HEK293 (cell line): Measurements from ENCODE around the gene ACTN4.
A peak's percentile ranks its signal among the peaks of the same experiment; 100 is the strongest.

Experiments used
- CTCF ChIA-PET: fragments of 350-600 bp; formaldehyde crosslinking; extraction: SDS; loops from one replicate; lab custom pipeline; 2021; ENCODE audit warnings: antibody characterized with exemption; lab: Yijun Ruan, JAX
- POLR2A ChIA-PET: fragments of 300-600 bp; formaldehyde crosslinking; extraction: SDS; loops from one replicate; lab custom pipeline; 2020; ENCODE audit warnings: antibody characterized with exemption, inconsistent platforms; lab: Yijun Ruan, JAX
- H3K27ac ChIP-seq: fragments of 200-500 bp; sonication (Bioruptor generic); 2 replicates; pipeline ENCODE4 v1.5.1; 2014; ENCODE audit warnings: low read depth, low read length, control low read depth, inconsistent platforms; ENCODE audit errors: extremely low read depth
- H3K36me3 ChIP-seq, 2 experiments: fragments of 200-500 bp in 1 of 2; sonication (Bioruptor generic) in 1 of 2; 1 replicate in 1 of 2; 2 replicates in 1 of 2; pipeline ENCODE4 v1.5.1; 2014 to 2017; ENCODE audit warnings: inconsistent platforms in 2 of 2, low read length in 2 of 2; ENCODE audit not compliant: control insufficient read depth in 2 of 2, insufficient read depth in 1 of 2
- H3K4me1 ChIP-seq: fragments of 200-500 bp; sonication (Bioruptor generic); 2 replicates; pipeline ENCODE4 v1.5.1; 2014; ENCODE audit warnings: mild to moderate bottlenecking, low read length, inconsistent platforms; ENCODE audit not compliant: control insufficient read depth, insufficient read depth
- H3K4me3 ChIP-seq: 2 replicates; pipeline ENCODE4 v1.5.1; 2011; ENCODE audit warnings: low read depth, mild to moderate bottlenecking, control low read depth, low read length, moderate library complexity
- H3K9me3 ChIP-seq: fragments of 200-500 bp; sonication (Bioruptor generic); 2 replicates; pipeline ENCODE4 v1.5.1; 2014; ENCODE audit warnings: low read depth, low read length, inconsistent platforms; ENCODE audit not compliant: control insufficient read depth, insufficient read depth
- ATF2 ChIP-seq: fragments of 450-650 bp; formaldehyde crosslinking; IDR thresholded peaks from 2 replicates; pipeline ENCODE4 v1.5.1; 2016; ENCODE audit warnings: missing biosample characterization, missing genetic modification characterization, low read depth
- BCL11B ChIP-seq: fragments of 450-650 bp; formaldehyde crosslinking; IDR thresholded peaks from 2 replicates; pipeline ENCODE4 v1.5.1; 2016; ENCODE audit warnings: low read depth, missing biosample characterization, missing genetic modification characterization
- MEIS1 ChIP-seq: sonication (generic); formaldehyde crosslinking; IDR thresholded peaks from 2 replicates; pipeline ENCODE4 v1.8.1; 2022; ENCODE audit warnings: missing genetic modification reagents, mild to moderate bottlenecking, borderline replicate concordance
- REPIN1 ChIP-seq: fragments of 450-650 bp; formaldehyde crosslinking; IDR thresholded peaks from 2 replicates; pipeline ENCODE4 v1.5.1; 2017; ENCODE audit warnings: missing biosample characterization, missing genetic modification characterization, low read depth
- REST ChIP-seq: fragments of 450-650 bp; formaldehyde crosslinking; IDR thresholded peaks from 2 replicates; pipeline ENCODE4 v1.5.1; 2016; ENCODE audit warnings: missing biosample characterization, missing genetic modification characterization
- SCRT2 ChIP-seq: fragments of 450-650 bp; formaldehyde crosslinking; IDR thresholded peaks from 2 replicates; pipeline ENCODE4 v1.5.1; 2016; ENCODE audit warnings: missing biosample characterization, missing genetic modification characterization
- SP2 ChIP-seq: fragments of 450-650 bp; formaldehyde crosslinking; IDR thresholded peaks from 2 replicates; pipeline ENCODE4 v1.5.1; 2016; ENCODE audit warnings: missing biosample characterization, missing genetic modification characterization
- SP3 ChIP-seq: fragments of 450-650 bp; formaldehyde crosslinking; IDR thresholded peaks from 2 replicates; pipeline ENCODE4 v1.5.1; 2016; ENCODE audit warnings: missing biosample characterization, missing genetic modification characterization
- ZBTB44 ChIP-seq: fragments of 450-650 bp; IDR thresholded peaks from 2 replicates; pipeline ENCODE4 v1.5.1; 2018; ENCODE audit warnings: missing biosample characterization, mild to moderate bottlenecking, missing genetic modification characterization
- ZBTB8A ChIP-seq: fragments of 450-650 bp; formaldehyde crosslinking; IDR thresholded peaks from 2 replicates; pipeline ENCODE4 v1.5.1; 2016; ENCODE audit warnings: missing biosample characterization, missing genetic modification characterization
- ZNF184 ChIP-seq: fragments of 450-650 bp; IDR thresholded peaks from 2 replicates; pipeline ENCODE4 v1.5.1; 2018; ENCODE audit warnings: missing biosample characterization, mild to moderate bottlenecking, missing genetic modification characterization
- ZNF266 ChIP-seq: fragments of 450-650 bp; formaldehyde crosslinking; IDR thresholded peaks from 2 replicates; pipeline ENCODE4 v1.5.1; 2016; ENCODE audit warnings: missing biosample characterization, missing genetic modification characterization, low read depth
- ZNF404 ChIP-seq: fragments of 450-650 bp; formaldehyde crosslinking; IDR thresholded peaks from 2 replicates; pipeline ENCODE4 v1.5.1; 2017; ENCODE audit warnings: missing biosample characterization, missing genetic modification characterization
- ZNF416 ChIP-seq: fragments of 450-650 bp; formaldehyde crosslinking; IDR thresholded peaks from 2 replicates; pipeline ENCODE4 v1.5.1; 2016; ENCODE audit warnings: missing biosample characterization, missing genetic modification characterization
- ZNF510 ChIP-seq: fragments of 450-650 bp; formaldehyde crosslinking; IDR thresholded peaks from 2 replicates; pipeline ENCODE4 v1.5.1; 2018; ENCODE audit warnings: mild to moderate bottlenecking, missing genetic modification characterization, missing biosample characterization; ENCODE audit not compliant: insufficient replicate concordance
- ZNF530 ChIP-seq: fragments of 450-650 bp; formaldehyde crosslinking; IDR thresholded peaks from 2 replicates; pipeline ENCODE4 v1.5.1; 2016; ENCODE audit warnings: low read depth, missing biosample characterization, missing genetic modification characterization
- ZNF544 ChIP-seq: fragments of 450-650 bp; formaldehyde crosslinking; IDR thresholded peaks from 2 replicates; pipeline ENCODE4 v1.5.0; 2017; ENCODE audit warnings: missing biosample characterization, missing genetic modification characterization
- ZNF585B ChIP-seq: fragments of 450-650 bp; formaldehyde crosslinking; IDR thresholded peaks from 2 replicates; pipeline ENCODE4 v1.5.1; 2016; ENCODE audit warnings: missing biosample characterization, missing genetic modification characterization
- ZNF629 ChIP-seq: fragments of 450-650 bp; formaldehyde crosslinking; IDR thresholded peaks from 2 replicates; pipeline ENCODE4 v1.5.1; 2017; ENCODE audit warnings: missing biosample characterization, missing genetic modification characterization
- ZNF660 ChIP-seq: fragments of 450-650 bp; IDR thresholded peaks from 2 replicates; pipeline ENCODE4 v1.5.1; 2018; ENCODE audit warnings: missing biosample characterization, mild to moderate bottlenecking, missing genetic modification characterization
- ZSCAN5A ChIP-seq: fragments of 450-650 bp; formaldehyde crosslinking; IDR thresholded peaks from 2 replicates; pipeline ENCODE4 v1.5.1; 2016; ENCODE audit warnings: missing biosample characterization, missing genetic modification characterization
- TF ChIP-seq, protein P1 (sequence below): fragments of 450-650 bp; formaldehyde crosslinking; IDR thresholded peaks from 2 replicates; pipeline ENCODE4 v1.5.1; 2016; ENCODE audit warnings: missing biosample characterization, missing genetic modification characterization
- TF ChIP-seq, protein P2 (sequence below): fragments of 450-650 bp; formaldehyde crosslinking; IDR thresholded peaks from 2 replicates; pipeline ENCODE4 v1.5.1; 2016; ENCODE audit warnings: missing biosample characterization, missing genetic modification characterization
- TF ChIP-seq, protein P3 (sequence below): fragments of 450-650 bp; formaldehyde crosslinking; IDR thresholded peaks from 2 replicates; pipeline ENCODE4 v1.5.1; 2016; ENCODE audit warnings: missing biosample characterization, missing genetic modification characterization

The ACTN4 gene

DNA sequence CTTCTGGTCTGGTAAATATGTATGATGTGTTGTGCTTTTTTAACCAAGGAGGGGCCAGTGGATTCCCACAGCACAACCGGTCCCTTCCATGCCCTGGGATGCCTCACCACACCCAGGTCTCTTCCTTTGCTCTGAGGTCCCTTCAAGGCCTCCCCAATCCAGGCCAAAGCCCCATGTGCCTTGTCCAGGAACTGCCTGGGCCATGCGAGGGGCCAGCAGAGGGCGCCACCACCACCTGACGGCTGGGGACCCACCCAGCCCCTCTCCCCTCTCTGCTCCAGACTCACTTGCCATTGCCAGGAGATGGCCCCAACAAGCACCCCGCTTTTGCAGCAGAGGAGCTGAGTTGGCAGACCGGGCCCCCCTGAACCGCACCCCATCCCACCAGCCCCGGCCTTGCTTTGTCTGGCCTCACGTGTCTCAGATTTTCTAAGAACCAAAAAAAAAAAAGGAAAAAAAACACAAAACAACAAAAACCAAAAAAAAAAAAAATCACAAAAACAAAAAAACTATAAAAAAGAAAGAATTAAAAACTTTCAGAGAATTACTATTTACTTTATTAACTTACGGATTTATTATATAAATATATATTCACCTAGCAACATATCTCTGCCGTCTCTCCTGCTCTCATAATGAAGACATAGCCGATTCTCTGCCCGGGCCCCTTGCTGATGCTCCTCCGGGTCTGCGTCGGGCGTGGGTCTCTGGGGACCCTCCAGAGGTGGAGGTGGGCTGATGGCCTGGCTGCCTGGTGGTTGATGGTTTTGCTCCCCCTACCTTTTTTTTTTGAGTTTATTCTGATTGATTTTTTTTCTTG, 82.4 kb downstream of the ACTN4 start (continued):
- TF ChIP-seq ZNF184 (no peak), ZBTB8A (tag by site-specific recombination) (0 out of 2 replicates have a peak, but pooled peaks have one; percentile 21), ZNF266 (tag by site-specific recombination) (no peak), SCRT2 (tag by site-specific recombination) (peak; percentile 32; the same call in 1 of the 2 replicates), ZNF629 (tag by site-specific recombination) (peak; percentile 44; the same call in 1 of the 2 replicates), ZNF660 (tag by site-specific recombination) (peak; percentile 64; the same call in 1 of the 2 replicates), ZNF544 (tag by site-specific recombination) (no peak)
- TF ChIP-seq, protein P1, sequence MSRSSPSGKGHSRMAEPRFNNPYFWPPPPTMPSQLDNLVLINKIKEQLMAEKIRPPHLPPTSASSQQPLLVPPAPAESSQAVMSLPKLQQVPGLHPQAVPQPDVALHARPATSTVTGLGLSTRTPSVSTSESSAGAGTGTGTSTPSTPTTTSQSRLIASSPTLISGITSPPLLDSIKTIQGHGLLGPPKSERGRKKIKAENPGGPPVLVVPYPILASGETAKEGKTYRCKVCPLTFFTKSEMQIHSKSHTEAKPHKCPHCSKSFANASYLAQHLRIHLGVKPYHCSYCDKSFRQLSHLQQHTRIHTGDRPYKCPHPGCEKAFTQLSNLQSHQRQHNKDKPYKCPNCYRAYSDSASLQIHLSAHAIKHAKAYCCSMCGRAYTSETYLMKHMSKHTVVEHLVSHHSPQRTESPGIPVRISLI (tag by site-specific recombination) = peak; percentile 99

GRCh38 chr19:38730470-38730730, 83.0 kb downstream of the ACTN4 start:
- H3K27ac ChIP-seq = peak overlapping the region; percentile 49; the same call in 1 of the 2 replicates
- ChIA-PET CTCF (interaction anchor here (0.6 to 2.2 kb wide), 22 partner anchors 10 to 681 kb away, joined by 3 to 9 read pairs (median 3); partner anchors contain the start of genes ACTN4, MRPS12 and SARS2), POLR2A (interaction anchor here (1.4 kb wide), 1 partner anchor 83 kb away, joined by 4 read pairs; the partner anchor contains the start of gene ACTN4)
- H3K36me3 ChIP-seq = peaks cover 54 to 56% of the 10 kb centered on the region in 2 experiments
- H3K4me1 ChIP-seq = peaks cover 2% of the 10 kb centered on the region; the same call in 1 of the 2 replicates
- no peak overlapping the region for H3K4me3 ChIP-seq
- H3K9me3 ChIP-seq = no peaks in the 10 kb centered on the region
- no peak for TF ChIP-seq MEIS1 (CRISPR knock-in tag)
- TF ChIP-seq, protein P2, sequence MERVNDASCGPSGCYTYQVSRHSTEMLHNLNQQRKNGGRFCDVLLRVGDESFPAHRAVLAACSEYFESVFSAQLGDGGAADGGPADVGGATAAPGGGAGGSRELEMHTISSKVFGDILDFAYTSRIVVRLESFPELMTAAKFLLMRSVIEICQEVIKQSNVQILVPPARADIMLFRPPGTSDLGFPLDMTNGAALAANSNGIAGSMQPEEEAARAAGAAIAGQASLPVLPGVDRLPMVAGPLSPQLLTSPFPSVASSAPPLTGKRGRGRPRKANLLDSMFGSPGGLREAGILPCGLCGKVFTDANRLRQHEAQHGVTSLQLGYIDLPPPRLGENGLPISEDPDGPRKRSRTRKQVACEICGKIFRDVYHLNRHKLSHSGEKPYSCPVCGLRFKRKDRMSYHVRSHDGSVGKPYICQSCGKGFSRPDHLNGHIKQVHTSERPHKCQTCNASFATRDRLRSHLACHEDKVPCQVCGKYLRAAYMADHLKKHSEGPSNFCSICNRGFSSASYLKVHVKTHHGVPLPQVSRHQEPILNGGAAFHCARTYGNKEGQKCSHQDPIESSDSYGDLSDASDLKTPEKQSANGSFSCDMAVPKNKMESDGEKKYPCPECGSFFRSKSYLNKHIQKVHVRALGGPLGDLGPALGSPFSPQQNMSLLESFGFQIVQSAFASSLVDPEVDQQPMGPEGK (tag by site-specific recombination) = no peak
- TF ChIP-seq ZNF530 (tag by site-specific recombination) = no peak
- TF ChIP-seq ZNF585B (tag by site-specific recombination) = no peak
- TF ChIP-seq REPIN1 (tag by site-specific recombination) = no peak
- TF ChIP-seq SP3 = no peak
- no peak for TF ChIP-seq REST (tag by site-specific recombination)
- TF ChIP-seq ATF2 (tag by site-specific recombination) = no peak
- no peak for TF ChIP-seq ZNF510 (tag by site-specific recombination)
- no peak for TF ChIP-seq ZNF416 (tag by site-specific recombination)
- TF ChIP-seq BCL11B (tag by site-specific recombination) = no peak
- TF ChIP-seq ZBTB44 = no peak
- TF ChIP-seq, protein P3, sequence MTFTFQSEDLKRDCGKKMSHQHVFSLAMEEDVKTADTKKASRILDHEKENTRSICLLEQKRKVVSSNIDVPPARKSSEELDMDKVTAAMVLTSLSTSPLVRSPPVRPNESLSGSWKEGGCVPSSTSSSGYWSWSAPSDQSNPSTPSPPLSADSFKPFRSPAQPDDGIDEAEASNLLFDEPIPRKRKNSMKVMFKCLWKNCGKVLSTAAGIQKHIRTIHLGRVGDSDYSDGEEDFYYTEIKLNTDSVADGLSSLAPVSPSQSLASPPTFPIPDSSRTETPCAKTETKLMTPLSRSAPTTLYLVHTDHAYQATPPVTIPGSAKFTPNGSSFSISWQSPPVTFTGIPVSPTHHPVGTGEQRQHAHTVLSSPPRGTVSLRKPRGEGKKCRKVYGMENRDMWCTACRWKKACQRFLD (tag by site-specific recombination) = no peak
- TF ChIP-seq ZNF404 (tag by site-specific recombination) = no peak
- no peak for TF ChIP-seq ZSCAN5A (tag by site-specific recombination)
- no peak for TF ChIP-seq SP2 (tag by site-specific recombination)
